ENCODE data around the gene UGT1A8.
"Not testable (repeated sequence)": the region's sequence is repeated elsewhere in the genome, so short reads cannot be mapped to it uniquely, and the experiment has no call there.

The UGT1A8 gene

GRCh38 chr2:233646033-233646432 is 28.6 kb downstream of the UGT1A8 start:
- not testable (repeated sequence) for DNase-seq

DNA sequence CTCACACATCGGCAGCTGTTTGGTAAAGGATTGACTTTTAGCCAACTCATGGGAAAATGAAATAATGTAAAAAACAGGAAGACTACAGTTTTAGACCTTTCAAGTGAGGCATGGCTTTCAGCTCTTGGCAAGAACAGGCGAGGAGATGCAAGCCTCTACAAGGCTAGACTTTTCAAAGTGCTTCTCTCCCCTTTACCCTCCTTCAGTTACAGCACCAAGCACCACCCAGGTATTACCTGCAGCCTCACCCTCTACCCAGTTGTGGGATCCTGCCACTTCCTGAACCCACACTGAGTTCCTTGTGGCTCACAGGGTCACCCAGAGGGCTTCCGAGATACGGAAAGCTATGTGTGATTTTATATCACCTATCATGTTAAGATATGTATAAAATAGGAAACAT is 33.5 kb downstream of the UGT1A8 start:
- no peak for DNase-seq

DNA sequence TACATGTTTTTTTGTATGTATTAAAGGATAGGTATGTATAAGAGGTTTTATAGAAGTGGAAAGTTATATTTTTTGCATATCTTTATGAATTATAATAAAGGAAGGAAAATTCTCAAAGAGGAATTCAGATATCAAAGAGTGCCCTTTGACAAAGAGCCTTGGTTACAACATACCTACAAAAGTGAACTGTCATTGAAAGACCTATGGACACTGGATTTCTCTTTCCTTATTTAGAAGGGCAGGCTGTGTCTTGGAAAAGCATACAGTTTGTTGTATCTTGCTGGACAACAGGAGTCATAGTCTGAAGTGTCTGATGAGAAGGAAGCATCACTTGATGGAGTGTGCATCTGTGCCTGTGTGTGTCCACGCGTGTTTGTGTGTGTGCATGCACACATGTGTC is 34.0 kb downstream of the UGT1A8 start:
- DNase-seq: no peak

DNA sequence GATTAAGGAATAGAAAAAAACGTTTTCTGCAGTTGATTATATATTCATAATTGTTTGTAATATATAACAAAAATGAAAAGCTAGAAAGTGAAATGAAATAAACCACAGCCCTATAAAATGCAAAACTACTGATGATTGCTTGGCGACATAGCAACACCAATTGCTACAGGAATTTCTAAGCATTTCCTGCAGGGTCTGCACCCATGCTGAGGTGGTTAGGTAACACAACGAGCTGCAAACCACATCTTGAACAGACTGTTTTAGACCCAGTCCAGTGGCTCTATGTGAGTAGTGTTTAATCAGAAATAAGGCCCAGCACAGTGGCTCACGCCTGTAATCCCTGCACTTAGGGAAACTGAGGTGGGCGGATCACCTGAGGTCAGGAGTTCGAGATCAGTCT is 37.1 kb downstream of the UGT1A8 start:
- no peak for DNase-seq

DNA sequence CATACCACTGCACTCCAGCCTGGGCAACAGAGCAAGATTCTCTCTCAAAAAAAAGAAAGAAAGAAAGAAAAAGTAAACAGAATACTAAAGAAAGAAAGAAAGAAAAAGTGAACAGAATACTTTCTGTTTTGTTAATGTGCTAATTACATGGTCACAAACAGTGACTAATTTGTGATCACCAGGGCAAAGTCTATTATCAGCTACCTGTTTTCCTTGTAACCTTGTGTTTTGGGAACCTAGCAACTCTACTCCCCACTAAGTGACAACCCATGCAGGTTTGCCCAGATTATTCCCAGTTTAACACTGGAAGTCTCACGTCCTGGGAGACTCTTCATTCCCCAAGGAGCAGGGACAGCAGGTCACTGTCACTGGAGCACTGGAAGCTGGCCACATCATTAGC is 37.6 kb downstream of the UGT1A8 start:
- no peak for DNase-seq

DNA sequence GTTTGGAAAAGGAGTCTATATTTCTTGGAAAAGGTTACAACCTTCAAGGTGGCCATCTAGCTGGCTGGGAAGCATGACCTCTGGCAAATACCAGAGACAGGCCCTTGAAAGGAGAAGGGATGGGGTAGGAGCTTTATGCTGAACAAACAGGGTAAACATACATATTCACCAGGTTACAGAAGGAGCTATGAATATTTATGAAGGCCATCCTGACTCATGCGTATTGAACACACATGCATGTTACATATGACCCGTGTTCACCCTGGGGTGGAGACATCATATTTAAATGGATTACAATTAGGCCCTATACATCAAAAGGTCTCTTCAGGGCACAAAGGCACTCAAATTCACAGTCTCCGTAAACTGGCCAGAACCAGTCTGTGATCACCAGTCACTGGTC is 38.5 kb downstream of the UGT1A8 start:
- not testable (repeated sequence) for DNase-seq

DNA sequence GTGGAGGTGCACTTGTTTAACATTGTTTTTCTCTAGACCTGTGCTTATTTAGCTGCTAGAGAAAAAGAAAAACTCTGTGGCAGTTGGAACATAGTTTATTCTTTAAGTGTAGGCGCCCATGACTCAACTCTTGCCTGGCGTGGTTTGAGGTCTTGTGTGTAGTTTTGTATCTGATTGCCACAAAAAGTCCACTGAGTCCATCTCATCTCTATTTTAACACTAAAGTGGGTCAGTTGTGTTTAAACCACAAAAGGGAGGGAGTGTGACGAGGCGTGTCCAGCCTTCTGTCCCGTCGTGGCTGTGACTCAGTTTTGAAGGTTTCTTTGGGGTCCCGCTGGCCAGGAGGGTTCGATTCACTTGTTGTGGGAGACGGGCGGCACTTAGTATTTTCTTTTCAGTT is 39.0 kb downstream of the UGT1A8 start:
- DNase-seq: no peak

- DNase-seq: no peak
These were observed 41.2 kb downstream of the UGT1A8 start for GRCh38 chr2:233658610-233659009.

DNA sequence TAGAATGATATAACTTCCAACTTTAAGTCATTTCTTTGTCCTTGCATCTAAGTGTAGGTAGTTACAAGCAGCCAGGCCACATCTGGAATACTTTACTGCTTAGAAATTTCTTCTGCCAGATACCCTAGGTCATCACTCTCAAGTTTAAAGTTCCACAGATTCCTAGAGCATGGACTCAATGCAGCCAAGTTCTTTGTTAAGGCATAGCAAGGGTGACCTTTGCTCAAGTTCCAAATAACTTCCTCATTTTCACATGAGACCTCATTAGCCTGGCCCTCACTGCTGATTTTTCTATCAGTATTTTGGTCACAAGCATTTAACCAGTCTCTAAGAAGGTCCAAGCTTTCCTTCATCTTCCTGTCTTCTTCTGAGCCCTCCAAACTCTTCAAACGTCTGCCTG is 46.5 kb downstream of the UGT1A8 start:
- DNase-seq: no peak

DNA sequence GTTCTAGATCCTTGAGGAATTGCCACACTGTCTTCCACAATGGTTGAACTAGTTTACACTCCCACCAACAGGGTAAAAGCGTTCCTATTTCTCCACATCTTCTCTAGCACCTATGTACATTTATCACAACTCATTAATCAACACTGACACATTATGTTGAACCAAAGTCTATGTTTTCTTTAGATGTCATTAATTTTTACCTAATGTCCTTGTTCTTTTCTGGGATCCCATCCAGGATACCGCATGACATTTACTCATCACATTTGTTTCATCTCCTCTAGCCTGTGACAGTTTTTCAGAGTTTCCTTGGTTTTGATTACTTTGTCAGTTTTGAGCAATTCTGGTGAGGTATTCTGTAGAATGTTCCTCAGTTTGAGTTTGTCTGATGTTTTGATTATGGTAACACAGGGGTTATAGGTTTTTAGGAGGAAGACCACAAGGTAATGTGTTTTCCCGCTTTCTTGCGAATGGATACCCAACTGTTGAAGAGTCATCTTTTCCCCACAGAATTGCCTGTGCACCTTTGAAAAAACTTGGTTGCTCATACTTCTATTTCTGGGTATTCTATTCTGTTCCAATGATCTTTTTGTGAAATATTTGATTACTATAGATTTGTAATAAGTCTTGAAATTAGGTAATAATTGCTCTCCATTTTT is 51.3 kb downstream of the UGT1A8 start:
- DNase-seq: no peak

DNA sequence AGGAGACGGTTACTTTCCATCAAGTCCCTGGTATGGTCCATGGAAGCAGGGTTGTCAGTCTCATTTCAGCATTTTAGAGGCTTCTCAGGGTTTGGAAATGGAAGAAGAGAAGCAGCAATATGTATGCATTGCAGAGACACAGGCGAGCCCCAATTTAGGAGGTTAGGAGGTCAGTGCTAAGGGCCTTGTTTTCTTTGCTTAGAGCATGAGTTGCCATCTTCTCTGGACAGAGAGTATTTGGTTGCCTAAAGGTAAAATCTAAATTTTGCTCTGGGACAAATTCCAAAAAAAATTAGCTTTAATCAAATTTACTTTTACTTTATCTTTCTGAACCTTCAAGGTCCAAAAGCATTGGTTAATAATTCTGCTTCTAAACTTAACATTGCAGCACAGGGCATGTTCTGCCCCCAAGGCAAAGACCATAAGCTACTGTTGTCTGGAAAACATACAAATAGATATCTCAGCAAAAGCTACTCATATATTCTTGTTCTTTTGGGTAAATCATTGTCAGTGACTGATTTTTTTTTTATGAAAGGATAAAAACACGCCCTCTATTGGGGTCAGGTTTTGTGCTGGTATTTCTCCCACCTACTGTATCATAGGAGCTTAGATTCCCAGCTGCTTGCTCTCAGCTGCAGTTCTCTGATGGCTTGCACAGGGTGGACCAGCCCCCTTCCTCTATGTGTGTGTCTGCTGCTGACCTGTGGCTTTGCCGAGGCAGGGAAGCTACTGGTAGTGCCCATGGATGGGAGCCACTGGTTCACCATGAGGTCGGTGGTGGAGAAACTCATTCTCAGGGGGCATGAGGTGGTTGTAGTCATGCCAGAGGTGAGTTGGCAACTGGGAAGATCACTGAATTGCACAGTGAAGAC is 54.1 kb downstream of the UGT1A8 start, which contains the start of gene UGT1A9:
TSS of gene UGT1A9 (plus strand) at position 609 of the 872 bp plus-strand sequence. CDS start at position 646, 37 bp downstream.
- no peak for DNase-seq

GRCh38 chr2:233672886-233673285 is 55.5 kb downstream of the UGT1A8 start:
- DNase-seq: no peak

GRCh38 chr2:233673896-233674295 is 56.5 kb downstream of the UGT1A8 start:
- DNase-seq: no peak

DNA sequence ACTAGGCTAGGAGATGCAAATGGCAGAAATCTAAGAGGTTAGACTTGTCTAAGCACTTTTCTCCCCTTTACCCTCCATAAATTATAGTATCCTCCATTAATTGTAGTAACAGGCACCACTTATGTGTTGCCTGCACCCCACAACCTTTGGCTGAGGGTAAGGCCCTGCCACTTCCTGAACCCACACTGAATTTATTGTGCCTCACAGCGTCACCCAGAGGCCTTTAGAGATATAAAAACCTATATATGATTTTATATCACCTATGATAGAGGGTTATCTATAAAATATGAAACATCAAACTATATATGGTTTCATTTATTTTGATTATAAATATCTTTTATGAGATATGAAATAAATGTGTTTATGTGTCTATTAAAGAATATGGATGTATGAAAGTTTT is 56.9 kb downstream of the UGT1A8 start:
- DNase-seq: no peak

GRCh38 chr2:233674995-233675394 is 57.6 kb downstream of the UGT1A8 start:
- no peak for DNase-seq

- no peak for DNase-seq
These were observed 58.6 kb downstream of the UGT1A8 start for GRCh38 chr2:233676046-233676445.

GRCh38 chr2:233679196-233679595 is 61.8 kb downstream of the UGT1A8 start:
- no peak for DNase-seq

DNA sequence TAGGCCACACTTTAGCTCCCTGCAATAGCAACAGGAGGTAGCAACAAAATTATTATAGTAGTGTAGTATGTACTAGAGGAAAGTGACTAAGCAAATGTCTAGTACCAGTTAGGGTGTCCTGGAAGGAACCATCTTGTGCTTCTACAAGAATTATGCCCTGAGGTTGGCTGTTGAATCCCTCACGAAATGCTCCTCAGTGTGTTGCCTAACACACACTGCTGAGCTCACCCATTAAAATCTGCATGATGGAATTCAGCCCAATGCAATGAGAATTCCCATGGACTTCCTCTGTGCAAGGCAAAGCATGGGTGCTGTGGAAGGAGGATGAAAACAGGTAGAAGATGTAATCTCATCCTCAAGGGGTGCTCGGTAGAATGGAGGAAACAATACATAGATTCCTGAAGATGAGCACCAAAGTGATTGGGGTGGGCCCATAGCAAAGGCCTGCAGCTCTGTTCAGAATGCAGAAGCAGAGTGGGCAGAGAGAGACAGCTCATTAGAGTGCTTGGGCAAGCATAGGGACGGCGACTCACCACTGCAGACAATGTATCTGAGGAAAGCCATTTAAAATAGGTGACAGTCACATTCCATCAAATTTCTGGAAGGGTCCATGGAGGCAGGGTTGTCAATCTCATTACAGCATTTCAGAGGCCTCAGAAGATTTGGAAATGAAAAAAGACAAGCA is 63.1 kb downstream of the UGT1A8 start:
- DNase-seq: no peak

DNA sequence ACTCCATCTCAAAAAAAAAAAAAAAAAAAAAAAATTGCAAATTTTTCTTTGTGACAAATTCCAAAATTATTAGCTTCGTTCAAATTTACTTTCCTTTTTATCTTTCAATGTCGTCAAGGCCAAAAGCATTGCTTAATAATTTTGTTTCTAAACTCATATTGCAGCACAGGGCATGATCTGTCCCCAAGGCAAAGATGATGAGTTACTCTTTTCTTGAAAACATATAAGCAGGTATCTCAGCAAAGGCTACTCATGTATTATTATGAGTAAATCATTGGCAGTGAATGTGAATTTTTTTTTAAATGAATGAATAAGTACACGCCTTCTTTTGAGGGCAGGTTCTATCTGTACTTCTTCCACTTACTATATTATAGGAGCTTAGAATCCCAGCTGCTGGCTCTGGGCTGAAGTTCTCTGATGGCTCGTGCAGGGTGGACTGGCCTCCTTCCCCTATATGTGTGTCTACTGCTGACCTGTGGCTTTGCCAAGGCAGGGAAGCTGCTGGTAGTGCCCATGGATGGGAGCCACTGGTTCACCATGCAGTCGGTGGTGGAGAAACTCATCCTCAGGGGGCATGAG is 64.2 kb downstream of the UGT1A8 start, which contains the start of gene UGT1A7:
TSS of gene UGT1A7 (plus strand) at position 381 of the 579 bp plus-strand sequence. CDS start at position 418, 37 bp downstream.
- DNase-seq: no peak

DNA sequence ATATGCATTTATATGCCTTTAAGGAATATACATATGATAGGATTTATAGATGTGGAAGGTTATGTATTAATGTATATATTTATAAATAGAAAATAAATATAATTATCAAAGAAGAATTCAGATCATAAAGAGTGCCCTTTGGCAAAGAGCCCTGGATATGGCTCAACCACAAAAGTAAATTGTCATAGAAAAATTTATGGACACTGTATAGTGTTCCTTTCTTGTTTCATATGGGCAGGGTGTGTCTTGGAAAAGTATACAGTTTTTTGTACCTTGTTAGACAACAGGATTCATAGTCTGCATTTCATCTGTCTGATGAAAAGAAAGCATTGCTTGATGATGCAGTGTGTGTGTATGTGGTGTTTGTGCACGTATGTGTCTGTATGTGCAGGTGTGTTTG is 67.2 kb downstream of the UGT1A8 start:
- DNase-seq: no peak

DNA sequence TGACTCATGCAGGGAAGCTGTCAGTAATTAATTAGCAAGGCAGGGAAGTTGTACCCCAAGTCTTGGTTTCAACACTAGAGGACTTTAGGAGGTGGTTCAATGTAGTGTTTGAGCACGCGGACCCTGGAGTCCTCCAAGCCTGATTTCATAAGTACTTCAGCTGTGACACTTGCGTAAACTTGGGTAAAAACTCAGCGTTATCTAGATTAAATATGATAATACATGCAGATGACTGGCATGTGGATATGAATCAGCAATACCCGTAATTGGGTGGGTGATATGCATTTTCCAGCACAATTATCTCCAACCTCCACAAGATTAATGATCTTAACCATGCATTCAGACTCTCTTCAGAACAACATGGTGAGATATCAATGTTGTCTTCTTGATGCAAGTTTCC is 69.5 kb downstream of the UGT1A8 start:
- no peak for DNase-seq

DNA sequence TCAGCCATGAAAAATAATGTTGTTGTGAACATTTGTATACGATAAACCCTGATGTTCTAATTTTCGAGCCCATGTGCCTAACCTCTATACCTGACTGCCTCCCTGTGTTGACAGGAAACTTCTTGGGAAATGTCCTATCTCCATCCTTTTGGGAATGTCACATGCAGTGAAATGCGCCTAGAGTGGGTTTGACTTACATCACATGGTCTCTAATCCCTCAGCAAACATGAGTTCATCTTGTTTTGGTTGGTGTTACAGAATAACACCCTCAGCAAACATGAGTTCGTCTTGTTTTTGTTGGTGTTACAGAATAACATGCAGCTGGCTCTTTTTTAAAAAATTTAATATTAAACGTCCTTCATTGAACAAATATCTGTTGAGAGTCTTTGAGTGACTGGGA is 70.9 kb downstream of the UGT1A8 start:
- DNase-seq: no peak

DNA sequence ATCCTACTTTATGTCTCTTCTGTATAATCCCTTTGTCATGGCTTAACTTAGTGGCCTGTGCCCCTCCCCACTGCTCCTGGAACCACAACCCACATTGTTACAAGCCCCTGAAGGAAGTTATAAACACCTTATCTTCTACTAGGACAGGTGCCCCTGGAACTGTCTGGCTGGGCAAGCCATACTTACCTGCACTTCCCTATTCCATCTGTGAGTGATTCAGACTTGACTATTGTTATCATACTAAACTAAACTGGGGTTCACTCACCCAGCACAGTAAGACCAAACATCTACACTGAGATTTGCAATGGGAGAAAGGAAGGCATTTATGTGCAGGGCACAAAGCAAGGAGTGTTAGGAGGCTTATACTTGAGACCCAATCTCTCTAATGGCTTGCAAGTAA is 71.6 kb downstream of the UGT1A8 start:
- no peak for DNase-seq

Measured in activated CD8-positive, alpha-beta memory T cell treated with anti-CD3 and anti-CD28 coated beads, Interleukin-2, amount 50 U/mL, for 48 hours (primary cell).